DMS114 treated with DMSO at 0.1 percent for 48 hours (cell line): ENCODE results near the gene C19orf53.
A peak's percentile ranks its signal among the peaks of the same experiment; 100 is the strongest.
"Not testable (repeated sequence)": the region's sequence is repeated elsewhere in the genome, so short reads cannot be mapped to it uniquely, and the experiment has no call there.

Experiments
- DNase-seq: peaks from one replicate; lab custom pipeline; 2025; ENCODE audit not compliant: unreplicated experiment; lab: John Stamatoyannopoulos, UW

Gene C19orf53

GRCh38 chr19:13763265-13763664 lies 11.0 kb upstream of the C19orf53 start:
- DNase-seq, result no peak

GRCh38 chr19:13764101-13764807 lies 10.0 kb upstream of the C19orf53 start, which contains the start of gene MRI1:
TSS of gene MRI1 (plus strand) at chr19:13764522. CDS start at chr19:13764589, 67 bp downstream.
- DNase-seq, result no peak

GRCh38 chr19:13764821-13765394 lies 9.3 kb upstream of the C19orf53 start:
- no peak for DNase-seq

- DNase-seq, result no peak
Observed at GRCh38 chr19:13765395-13766094, 8.7 kb upstream of the C19orf53 start.

GRCh38 chr19:13766095-13766481 lies 8.2 kb upstream of the C19orf53 start:
- no peak for DNase-seq

GRCh38 chr19:13768510-13768909 lies 5.7 kb upstream of the C19orf53 start:
- no peak for DNase-seq

GRCh38 chr19:13770013-13770635 lies 4.1 kb upstream of the C19orf53 start:
- DNase-seq, result no peak

GRCh38 chr19:13778398-13778797 lies 4.1 kb downstream of the C19orf53 start:
- DNase-seq, result no peak

GRCh38 chr19:13778847-13779246 lies 4.6 kb downstream of the C19orf53 start:
- no peak for DNase-seq

- not testable (repeated sequence) for DNase-seq
Observed at GRCh38 chr19:13779794-13780193, 5.5 kb downstream of the C19orf53 start.

- DNase-seq, result no peak
Observed at GRCh38 chr19:13781547-13781946, 7.3 kb downstream of the C19orf53 start.

GRCh38 chr19:13782537-13782936 lies 8.3 kb downstream of the C19orf53 start:
- no peak for DNase-seq

- DNase-seq, result no peak
Observed at GRCh38 chr19:13783565-13784500, 9.6 kb downstream of the C19orf53 start.

GRCh38 chr19:13784731-13785452 lies 10.6 kb downstream of the C19orf53 start:
- DNase-seq, result no peak

GRCh38 chr19:13788991-13789390 lies 14.7 kb downstream of the C19orf53 start:
- DNase-seq, result no peak

- DNase-seq, result no peak
Observed at GRCh38 chr19:13790354-13790753, 16.1 kb downstream of the C19orf53 start.

- not testable (repeated sequence) for DNase-seq
Observed at GRCh38 chr19:13793317-13793716, 19.1 kb downstream of the C19orf53 start.

- DNase-seq, result no peak
Observed at GRCh38 chr19:13794398-13794756, 20.1 kb downstream of the C19orf53 start.

GRCh38 chr19:13794757-13795589 lies 20.7 kb downstream of the C19orf53 start, which contains the start of gene ZSWIM4:
TSS of gene ZSWIM4 (plus strand) at chr19:13795443. CDS start at chr19:13795649, 206 bp downstream.
- DNase-seq, result peak; percentile 92
